Jurkat, Clone E6-1 (cell line): ENCODE results near the gene DHRSX.
"Not testable (repeated sequence)": the region's sequence is repeated elsewhere in the genome, so short reads cannot be mapped to it uniquely, and the experiment has no call there.

Experiments used
- DNase-seq: peaks from one replicate; pipeline ENCODE4 v3.0.0-alpha.2; 2011; ENCODE audit warnings: low read depth, low spot score
- H3K4me3 ChIP-seq: 2 replicates; pipeline ENCODE4 v1.5.1; 2011; ENCODE audit warnings: mild to moderate bottlenecking, low read length, control low read depth, moderate library complexity

The DHRSX gene

GRCh38 chrX:2410279-2411020, 90.3 kb downstream of the DHRSX start:
- H3K4me3 ChIP-seq = no peak overlapping the region
- DNase-seq = no peak

- no peak for DNase-seq
- H3K4me3 ChIP-seq = no peak overlapping the region
These were observed 91.0 kb downstream of the DHRSX start for GRCh38 chrX:2409796-2410195.

- no peak for DNase-seq
These were observed 91.9 kb downstream of the DHRSX start for GRCh38 chrX:2408856-2409255.

GRCh38 chrX:2406891-2407518, 93.8 kb downstream of the DHRSX start:
- no peak for DNase-seq
- H3K4me3 ChIP-seq = no peak overlapping the region

More at GRCh38 chrX:2408856-2409255, 91.9 kb downstream of the DHRSX start:
- no peak overlapping the region for H3K4me3 ChIP-seq

GRCh38 chrX:2404776-2405175, 96.0 kb downstream of the DHRSX start:
- DNase-seq = no peak
- no peak overlapping the region for H3K4me3 ChIP-seq

- no peak for DNase-seq
- H3K4me3 ChIP-seq = no peak overlapping the region
These were observed 98.5 kb downstream of the DHRSX start for GRCh38 chrX:2402361-2402690.

GRCh38 chrX:2401590-2402360, 99.0 kb downstream of the DHRSX start:
- no peak for DNase-seq
- no peak overlapping the region for H3K4me3 ChIP-seq

- no peak overlapping the region for H3K4me3 ChIP-seq
- no peak for DNase-seq
These were observed 99.6 kb downstream of the DHRSX start for GRCh38 chrX:2401201-2401589.

GRCh38 chrX:2398064-2398656, 102.6 kb downstream of the DHRSX start:
- DNase-seq = no peak
- H3K4me3 ChIP-seq = no peak overlapping the region

GRCh38 chrX:2397229-2398063, 103.3 kb downstream of the DHRSX start:
- DNase-seq = no peak
- H3K4me3 ChIP-seq = no peak overlapping the region

GRCh38 chrX:2395261-2395992, 105.3 kb downstream of the DHRSX start:
- H3K4me3 ChIP-seq = no peak overlapping the region
- no peak for DNase-seq

- no peak overlapping the region for H3K4me3 ChIP-seq
- DNase-seq = no peak
These were observed 108.7 kb downstream of the DHRSX start for GRCh38 chrX:2391869-2392606.

GRCh38 chrX:2390754-2391153, 110.0 kb downstream of the DHRSX start:
- H3K4me3 ChIP-seq = no peak overlapping the region

GRCh38 chrX:2389731-2390130, 111.0 kb downstream of the DHRSX start:
- H3K4me3 ChIP-seq, DNase-seq: not testable (repeated sequence)

More at GRCh38 chrX:2390754-2391153, 110.0 kb downstream of the DHRSX start:
- DNase-seq = no peak

- no peak overlapping the region for H3K4me3 ChIP-seq
- DNase-seq = no peak
These were observed 111.5 kb downstream of the DHRSX start for GRCh38 chrX:2389324-2389723.

GRCh38 chrX:2388669-2389068, 112.1 kb downstream of the DHRSX start:
- no peak for DNase-seq
- H3K4me3 ChIP-seq = no peak overlapping the region

GRCh38 chrX:2387614-2388239, 113.0 kb downstream of the DHRSX start:
- H3K4me3 ChIP-seq = no peak overlapping the region
- no peak for DNase-seq
